ENCODE data around the gene ZNF462.
A peak's percentile ranks its signal among the peaks of the same experiment; 100 is the strongest.

ZNF462 gene

DNA sequence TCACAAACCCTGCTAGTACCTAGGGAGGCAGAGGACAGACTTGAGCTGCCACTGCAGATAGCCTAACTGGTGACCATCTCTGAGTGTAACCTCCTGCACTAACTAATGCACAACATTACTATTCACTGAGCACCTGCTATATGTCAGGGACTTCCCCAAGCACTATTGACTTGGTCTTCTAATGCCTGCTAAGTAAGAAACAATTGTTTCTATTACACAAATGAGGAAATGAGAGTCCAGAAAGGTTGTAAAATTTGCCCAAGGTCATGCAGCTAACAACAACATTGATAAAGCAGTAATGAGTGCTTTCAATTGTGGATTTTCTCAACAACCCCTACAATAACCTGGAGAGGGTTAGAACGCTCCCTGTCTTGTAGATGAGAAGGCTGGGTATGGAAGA is 183.7 kb downstream of the ZNF462 start:
- DNase-seq (ENCODE audit: low spot score), result no peak
- peaks cover 9 to 11% of the 10 kb centered on the region in 2 donors for H3K4me1 ChIP-seq (ENCODE audit: control insufficient read depth in 2 of 2, insufficient read depth in 1 of 2, low read depth in 1 of 2, low read length in 2 of 2)
- H3K27me3 ChIP-seq (ENCODE audit: control insufficient read depth in 3 of 3, insufficient read depth in 3 of 3, low read depth in 1 of 3, low read length in 3 of 3), result no peaks in the 10 kb centered on the region
- H2BK15ac ChIP-seq (ENCODE audit: low read length), result no peak overlapping the region
- no peaks in the 10 kb centered on the region for H3K9me3 ChIP-seq (replicated peaks in 1 of 2; ENCODE audit: control insufficient read depth in 2 of 2, insufficient read depth in 1 of 2, low read depth in 1 of 2, low read length in 2 of 2)
- no peak overlapping the region for H3K14ac ChIP-seq (ENCODE audit: low read length)
- H3K4me3 ChIP-seq (ENCODE audit: low read length in 2 of 2), result no peak overlapping the region
- H3K79me1 ChIP-seq (ENCODE audit: low read depth, low read length), result no peaks in the 10 kb centered on the region
- no peak overlapping the region for H2BK5ac ChIP-seq (ENCODE audit: low read length)
- no peak overlapping the region for H2BK12ac ChIP-seq (ENCODE audit: low read length)
- peak overlapping the region; percentile 20 for H3K18ac ChIP-seq (ENCODE audit: low read length)
- no peak overlapping the region for H2BK120ac ChIP-seq (ENCODE audit: low read depth, low read length)
- no peak overlapping the region for H2AK5ac ChIP-seq (ENCODE audit: low read depth, low read length)
- no peak overlapping the region for H3K23ac ChIP-seq (ENCODE audit: low read depth, low read length, poor library complexity)
- H3K9ac ChIP-seq (ENCODE audit: low read depth, low read length, poor library complexity), result no peak overlapping the region
- no peak overlapping the region for H3K4me2 ChIP-seq (ENCODE audit: insufficient read depth, low read length, poor library complexity, severe bottlenecking)
- H4K8ac ChIP-seq (ENCODE audit: low read depth, low read length), result no peak overlapping the region
- no peaks in the 10 kb centered on the region for H3K36me3 ChIP-seq (replicated peaks in 1 of 2; ENCODE audit: control insufficient read depth in 2 of 2, insufficient read depth in 2 of 2, low read length in 2 of 2)
- H3K27ac ChIP-seq (replicated peaks; ENCODE audit: low read length), result no peak overlapping the region
- H2AFZ ChIP-seq (ENCODE audit: low read length), result no peak overlapping the region
- H4K91ac ChIP-seq (ENCODE audit: low read depth, low read length, poor library complexity), result no peak overlapping the region
- H3K4ac ChIP-seq (ENCODE audit: low read length), result no peak overlapping the region
- no CpG with 5 or more reads among the region's 1 CpG for WGBS, 2 donors (ENCODE audit: extremely low coverage in 2 of 2, insufficient read length in 2 of 2, insufficient replicate concordance in 1 of 2)

- Histone ChIP-seq H3K36me3 (replicated peaks in 1 of 2; ENCODE audit: control insufficient read depth in 2 of 2, insufficient read depth in 2 of 2, low read length in 2 of 2) (no peaks in the 10 kb centered on the region), H3K27ac (replicated peaks; ENCODE audit: low read length) (no peak overlapping the region), H4K8ac (ENCODE audit: low read depth, low read length) (no peak overlapping the region), H4K91ac (ENCODE audit: low read depth, low read length, poor library complexity) (no peak overlapping the region), H2BK5ac (ENCODE audit: low read length) (no peak overlapping the region), H3K18ac (ENCODE audit: low read length) (peak overlapping the region; percentile 45), H3K4me2 (ENCODE audit: insufficient read depth, low read length, poor library complexity, severe bottlenecking) (no peak overlapping the region), H3K9me3 (replicated peaks in 1 of 2; ENCODE audit: control insufficient read depth in 2 of 2, insufficient read depth in 1 of 2, low read depth in 1 of 2, low read length in 2 of 2) (no peaks in the 10 kb centered on the region), H2BK15ac (ENCODE audit: low read length) (no peak overlapping the region), H3K9ac (ENCODE audit: low read depth, low read length, poor library complexity) (no peak overlapping the region), H3K23ac (ENCODE audit: low read depth, low read length, poor library complexity) (no peak overlapping the region), H3K4ac (ENCODE audit: low read length) (no peak overlapping the region), H2BK120ac (ENCODE audit: low read depth, low read length) (no peak overlapping the region), H3K14ac (ENCODE audit: low read length) (no peak overlapping the region), H3K4me3 (ENCODE audit: low read length in 2 of 2) (no peak overlapping the region), H3K27me3 (ENCODE audit: control insufficient read depth in 3 of 3, insufficient read depth in 3 of 3, low read depth in 1 of 3, low read length in 3 of 3) (no peaks in the 10 kb centered on the region), H3K79me1 (ENCODE audit: low read depth, low read length) (no peaks in the 10 kb centered on the region), H2AFZ (ENCODE audit: low read length) (peak overlapping the region; percentile 56), H2BK12ac (ENCODE audit: low read length) (no peak overlapping the region), H3K4me1 (ENCODE audit: control insufficient read depth in 2 of 2, insufficient read depth in 1 of 2, low read depth in 1 of 2, low read length in 2 of 2) (peaks cover 9 to 11% of the 10 kb centered on the region in 2 donors), H2AK5ac (ENCODE audit: low read depth, low read length) (no peak overlapping the region)
- WGBS, 2 donors (ENCODE audit: extremely low coverage in 2 of 2, insufficient read length in 2 of 2, insufficient replicate concordance in 1 of 2), result no CpG with 5 or more reads among the region's 13 CpGs
- no peak for DNase-seq (ENCODE audit: low spot score)
Observed at GRCh38 chr9:107049046-107049802, 186.3 kb downstream of the ZNF462 start.

GRCh38 chr9:107049803-107050184 is 186.8 kb downstream of the ZNF462 start:
- H3K27ac ChIP-seq (replicated peaks; ENCODE audit: low read length), result no peak overlapping the region
- WGBS, 2 donors (ENCODE audit: extremely low coverage in 2 of 2, insufficient read length in 2 of 2, insufficient replicate concordance in 1 of 2), result no CpG with 5 or more reads among the region's 2 CpGs
- no peak overlapping the region for H3K4me2 ChIP-seq (ENCODE audit: insufficient read depth, low read length, poor library complexity, severe bottlenecking)
- no peak overlapping the region for H2BK15ac ChIP-seq (ENCODE audit: low read length)
- peaks cover 9 to 11% of the 10 kb centered on the region in 2 donors for H3K4me1 ChIP-seq (ENCODE audit: control insufficient read depth in 2 of 2, insufficient read depth in 1 of 2, low read depth in 1 of 2, low read length in 2 of 2)
- H2AFZ ChIP-seq (ENCODE audit: low read length), result peak overlapping the region; percentile 56
- H3K79me1 ChIP-seq (ENCODE audit: low read depth, low read length), result no peaks in the 10 kb centered on the region
- H3K18ac ChIP-seq (ENCODE audit: low read length), result peak overlapping the region; percentile 45
- no peak overlapping the region for H3K9ac ChIP-seq (ENCODE audit: low read depth, low read length, poor library complexity)
- no peaks in the 10 kb centered on the region for H3K36me3 ChIP-seq (replicated peaks in 1 of 2; ENCODE audit: control insufficient read depth in 2 of 2, insufficient read depth in 2 of 2, low read length in 2 of 2)
- no peak overlapping the region for H3K14ac ChIP-seq (ENCODE audit: low read length)
- H3K4ac ChIP-seq (ENCODE audit: low read length), result no peak overlapping the region
- H2AK5ac ChIP-seq (ENCODE audit: low read depth, low read length), result no peak overlapping the region
- no peak for DNase-seq (ENCODE audit: low spot score)
- no peak overlapping the region for H2BK12ac ChIP-seq (ENCODE audit: low read length)
- no peaks in the 10 kb centered on the region for H3K9me3 ChIP-seq (replicated peaks in 1 of 2; ENCODE audit: control insufficient read depth in 2 of 2, insufficient read depth in 1 of 2, low read depth in 1 of 2, low read length in 2 of 2)
- H4K91ac ChIP-seq (ENCODE audit: low read depth, low read length, poor library complexity), result no peak overlapping the region
- H3K4me3 ChIP-seq (ENCODE audit: low read length in 2 of 2), result no peak overlapping the region
- no peak overlapping the region for H3K23ac ChIP-seq (ENCODE audit: low read depth, low read length, poor library complexity)
- H3K27me3 ChIP-seq (ENCODE audit: control insufficient read depth in 3 of 3, insufficient read depth in 3 of 3, low read depth in 1 of 3, low read length in 3 of 3), result no peaks in the 10 kb centered on the region
- no peak overlapping the region for H2BK5ac ChIP-seq (ENCODE audit: low read length)
- no peak overlapping the region for H2BK120ac ChIP-seq (ENCODE audit: low read depth, low read length)
- no peak overlapping the region for H4K8ac ChIP-seq (ENCODE audit: low read depth, low read length)

- Histone ChIP-seq H3K4me2 (ENCODE audit: insufficient read depth, low read length, poor library complexity, severe bottlenecking) (no peak overlapping the region), H4K8ac (ENCODE audit: low read depth, low read length) (no peak overlapping the region), H2BK120ac (ENCODE audit: low read depth, low read length) (no peak overlapping the region), H3K27ac (replicated peaks; ENCODE audit: low read length) (no peak overlapping the region), H3K9me3 (replicated peaks in 1 of 2; ENCODE audit: control insufficient read depth in 2 of 2, insufficient read depth in 1 of 2, low read depth in 1 of 2, low read length in 2 of 2) (no peaks in the 10 kb centered on the region), H3K14ac (ENCODE audit: low read length) (no peak overlapping the region), H2AFZ (ENCODE audit: low read length) (no peak overlapping the region), H3K27me3 (ENCODE audit: control insufficient read depth in 3 of 3, insufficient read depth in 3 of 3, low read depth in 1 of 3, low read length in 3 of 3) (no peaks in the 10 kb centered on the region), H3K18ac (ENCODE audit: low read length) (no peak overlapping the region), H2AK5ac (ENCODE audit: low read depth, low read length) (no peak overlapping the region), H3K4ac (ENCODE audit: low read length) (no peak overlapping the region), H3K4me3 (ENCODE audit: low read length in 2 of 2) (no peak overlapping the region), H3K36me3 (replicated peaks in 1 of 2; ENCODE audit: control insufficient read depth in 2 of 2, insufficient read depth in 2 of 2, low read length in 2 of 2) (no peaks in the 10 kb centered on the region), H2BK5ac (ENCODE audit: low read length) (no peak overlapping the region), H4K91ac (ENCODE audit: low read depth, low read length, poor library complexity) (no peak overlapping the region), H3K9ac (ENCODE audit: low read depth, low read length, poor library complexity) (no peak overlapping the region), H3K79me1 (ENCODE audit: low read depth, low read length) (no peaks in the 10 kb centered on the region), H3K23ac (ENCODE audit: low read depth, low read length, poor library complexity) (no peak overlapping the region), H3K4me1 (ENCODE audit: control insufficient read depth in 2 of 2, insufficient read depth in 1 of 2, low read depth in 1 of 2, low read length in 2 of 2) (peaks cover 9 to 11% of the 10 kb centered on the region in 2 donors), H2BK12ac (ENCODE audit: low read length) (no peak overlapping the region), H2BK15ac (ENCODE audit: low read length) (no peak overlapping the region)
- DNase-seq (ENCODE audit: low spot score), result no peak
- WGBS, 2 donors (ENCODE audit: extremely low coverage in 2 of 2, insufficient read length in 2 of 2, insufficient replicate concordance in 1 of 2), result no CpG with 5 or more reads among the region's 1 CpG
Observed at GRCh38 chr9:107051392-107051791, 188.4 kb downstream of the ZNF462 start.

Data from neuronal stem cell (in vitro differentiated cells).